ENCODE results near the gene ATG4B. TPM values are rescaled to one million over a fixed set of nuclear protein-coding genes. Genes with fewer than 3 reads are reported as not detected.

ATG4B gene
- total RNA-seq, 1 donor from 2014 or later = 80.7 TPM

GRCh38 chr2:241722896-241723454 lies 85.5 kb downstream of the ATG4B start:
- Histone ChIP-seq H3K36me3 (peaks cover 10% of the 10 kb centered on the region), H4K20me1 (ENCODE audit: low read depth) (no peaks in the 10 kb centered on the region), H3K27ac (no peak overlapping the region), H3K9ac (no peak overlapping the region), H3K79me2 (ENCODE audit: low read depth) (no peaks in the 10 kb centered on the region), H3K4me2 (no peak overlapping the region), H2AFZ (replicated peaks) (no peak overlapping the region), H3K4me3 (no peak overlapping the region), H3K9me3 (ENCODE audit: low read depth) (peaks cover 5% of the 10 kb centered on the region), H3K27me3 (no peaks in the 10 kb centered on the region), H3F3A (ENCODE audit: low read depth) (no peaks in the 10 kb centered on the region), H3K4me1 (no peaks in the 10 kb centered on the region)
- Mint-ChIP-seq H3K9me3 (peaks cover 19% of the 10 kb centered on the region), H3K27me3 (ENCODE audit: insufficient read depth, low read depth) (no peaks in the 10 kb centered on the region), H3K36me3 (peaks cover 51% of the 10 kb centered on the region), H3K4me3 (no peak overlapping the region), H3K4me1 (no peaks in the 10 kb centered on the region), H3K27ac (no peak overlapping the region)
- TF ChIP-seq CTCF (IDR thresholded peaks at IDR 0.05) = no peak
- no peak for TF ChIP-seq EZH2 (IDR thresholded peaks at IDR 0.05)
- no peak for TF ChIP-seq EZH2phosphoT487 (IDR thresholded peaks at IDR 0.05)
- DNase-seq (ENCODE audit: low spot score) = no peak

Other genes with a start within 250 kb of the ATG4B start
- 164 and 378 TPM in 2 replicates for gene STK25, start 129.1 kb upstream of the ATG4B start, total RNA-seq (ENCODE audit: low replicate concordance)
- 2.0 and 5.5 TPM in 2 replicates for gene BOK, start 78.9 kb upstream of the ATG4B start, total RNA-seq (ENCODE audit: low replicate concordance)
- 25.6 and 43.2 TPM in 2 replicates for gene THAP4, start 535 bp upstream of the ATG4B start, total RNA-seq (ENCODE audit: low replicate concordance)
- gene DTYMK, start 49.1 kb downstream of the ATG4B start, total RNA-seq (ENCODE audit: low replicate concordance) = 43.4 and 59.9 TPM in 2 replicates
- gene ING5, start 64.3 kb downstream of the ATG4B start, total RNA-seq (ENCODE audit: low replicate concordance) = 38.2 and 49.0 TPM in 2 replicates
- 3.5 and 15.4 TPM in 2 replicates for gene D2HGDH, start 96.9 kb downstream of the ATG4B start, total RNA-seq (ENCODE audit: low replicate concordance)
- 0.09 TPM in 1 of 2 replicates, not detected in the other for gene GAL3ST2, start 139.1 kb downstream of the ATG4B start, total RNA-seq (ENCODE audit: low replicate concordance)
- 1.2 TPM in 1 of 2 replicates, not detected in the other for gene NEU4, start 171.5 kb downstream of the ATG4B start, total RNA-seq (ENCODE audit: low replicate concordance)
- gene PDCD1, start 221.2 kb downstream of the ATG4B start, total RNA-seq (ENCODE audit: low replicate concordance) = not detected in 2 replicates
- gene RTP5, start 232.0 kb downstream of the ATG4B start, total RNA-seq (ENCODE audit: low replicate concordance) = not detected in 2 replicates